ENCODE results near the gene GALNT17.

Gene GALNT17

GRCh38 chr7:71171476-71171875 lies 39.5 kb downstream of the GALNT17 start:
- Mint-ChIP-seq H3K27ac (peak overlapping the region in 1 of 3 experiments; percentile 42), H3K36me3 (ENCODE audit: low read depth) (no peaks in the 10 kb centered on the region), H3K4me3 (peak overlapping the region in 1 of 3 experiments; percentile 35), H3K4me1 (peaks cover 10% of the 10 kb centered on the region), H3K27me3 (ENCODE audit: low read depth) (peaks cover 4% of the 10 kb centered on the region), H3K9me3 (peaks cover 8% of the 10 kb centered on the region)
- no peak for TF ChIP-seq CTCF (IDR thresholded peaks at IDR 0.05; ENCODE audit: unreplicated experiment in 3 of 3)

- H3K4me3 Mint-ChIP-seq = no peak overlapping the region
- H3K36me3 Mint-ChIP-seq (ENCODE audit: low read depth) = no peaks in the 10 kb centered on the region
- TF ChIP-seq CTCF (IDR thresholded peaks at IDR 0.05; ENCODE audit: unreplicated experiment in 3 of 3) = no peak
Measured at GRCh38 chr7:71173955-71174354, 42.0 kb downstream of the GALNT17 start.

GRCh38 chr7:71182438-71182935 lies 50.5 kb downstream of the GALNT17 start:
- H3K36me3 Mint-ChIP-seq (ENCODE audit: low read depth) = no peaks in the 10 kb centered on the region
- peak overlapping the region; percentile 37 to 42 (median 41) for H3K27ac Mint-ChIP-seq
- H3K27me3 Mint-ChIP-seq (ENCODE audit: low read depth) = peaks cover 16% of the 10 kb centered on the region
- H3K9me3 Mint-ChIP-seq = peaks cover 10% of the 10 kb centered on the region
- H3K4me3 Mint-ChIP-seq = no peak overlapping the region
- peaks cover 30% of the 10 kb centered on the region for H3K4me1 Mint-ChIP-seq
- TF ChIP-seq CTCF (IDR thresholded peaks at IDR 0.05; ENCODE audit: unreplicated experiment in 3 of 3) = no peak

More at GRCh38 chr7:71173955-71174354, 42.0 kb downstream of the GALNT17 start:
- no peak overlapping the region for H3K27ac Mint-ChIP-seq
- peaks cover 16% of the 10 kb centered on the region for H3K9me3 Mint-ChIP-seq
- no peaks in the 10 kb centered on the region for H3K27me3 Mint-ChIP-seq (ENCODE audit: low read depth)
- H3K4me1 Mint-ChIP-seq = peaks cover 10% of the 10 kb centered on the region

- TF ChIP-seq CTCF (IDR thresholded peaks at IDR 0.05; ENCODE audit: unreplicated experiment in 3 of 3) = no peak
- H3K27me3 Mint-ChIP-seq (ENCODE audit: low read depth) = peaks cover 16% of the 10 kb centered on the region
- H3K4me1 Mint-ChIP-seq = peaks cover 31% of the 10 kb centered on the region
- H3K36me3 Mint-ChIP-seq (ENCODE audit: low read depth) = no peaks in the 10 kb centered on the region
- H3K9me3 Mint-ChIP-seq = peaks cover 12% of the 10 kb centered on the region
- H3K4me3 Mint-ChIP-seq = no peak overlapping the region
- H3K27ac Mint-ChIP-seq = no peak overlapping the region
Measured at GRCh38 chr7:71184136-71184535, 52.2 kb downstream of the GALNT17 start.

GRCh38 chr7:71184609-71185008 lies 52.7 kb downstream of the GALNT17 start:
- no peak for TF ChIP-seq CTCF (IDR thresholded peaks at IDR 0.05; ENCODE audit: unreplicated experiment in 3 of 3)
- peaks cover 13% of the 10 kb centered on the region for H3K9me3 Mint-ChIP-seq

GRCh38 chr7:71186535-71187057 lies 54.7 kb downstream of the GALNT17 start:
- Mint-ChIP-seq H3K27me3 (ENCODE audit: low read depth) (peaks cover 12% of the 10 kb centered on the region), H3K27ac (peak overlapping the region; percentile 75 to 89 (median 84)), H3K4me1 (peaks cover 31% of the 10 kb centered on the region), H3K4me3 (no peak overlapping the region), H3K9me3 (peaks cover 16% of the 10 kb centered on the region), H3K36me3 (ENCODE audit: low read depth) (no peaks in the 10 kb centered on the region)
- TF ChIP-seq CTCF (IDR thresholded peaks at IDR 0.05; ENCODE audit: unreplicated experiment in 3 of 3) = no peak

More at GRCh38 chr7:71184609-71185008, 52.7 kb downstream of the GALNT17 start:
- no peaks in the 10 kb centered on the region for H3K36me3 Mint-ChIP-seq (ENCODE audit: low read depth)
- H3K27me3 Mint-ChIP-seq (ENCODE audit: low read depth) = peaks cover 12% of the 10 kb centered on the region
- no peak overlapping the region for H3K4me3 Mint-ChIP-seq
- H3K27ac Mint-ChIP-seq = no peak overlapping the region
- H3K4me1 Mint-ChIP-seq = peaks cover 31% of the 10 kb centered on the region
